Liver (tissue), 9 donors: Measurements from ENCODE around the gene MYO1F. TPM values are rescaled to one million over a fixed set of nuclear protein-coding genes. Genes with fewer than 3 reads are reported as not detected.
"Not testable (repeated sequence)": the region's sequence is repeated elsewhere in the genome, so short reads cannot be mapped to it uniquely, and the experiment has no call there.

Experiments
- DNase-seq: peaks from one replicate; pipeline ENCODE4 v3.0.0-alpha.2; 2017; ENCODE audit warnings: low spot score
- H3K27ac ChIP-seq, 2 donors: one replicate each; pipeline ENCODE4 v1.7.0; 2013; ENCODE audit warnings: inconsistent platforms in 2 of 2, low read length in 2 of 2, control low read depth in 1 of 2, low read depth in 1 of 2, mild to moderate bottlenecking in 1 of 2
- H3K27me3 ChIP-seq, 4 donors: one replicate each; pipeline versions ENCODE4 v1.6.1 to v1.7.0; 2013; ENCODE audit warnings: low read length in 3 of 4, inconsistent platforms in 1 of 4, mild to moderate bottlenecking in 1 of 4, moderate library complexity in 1 of 4; ENCODE audit not compliant: control insufficient read depth in 4 of 4, insufficient read depth in 4 of 4
- H3K36me3 ChIP-seq, 4 donors: one replicate each; pipeline versions ENCODE4 v1.6.1 to v1.7.0; 2013; ENCODE audit warnings: low read length in 3 of 4, mild to moderate bottlenecking in 3 of 4, low read depth in 1 of 4, moderate library complexity in 1 of 4; ENCODE audit not compliant: control insufficient read depth in 4 of 4, insufficient read depth in 3 of 4
- H3K4me1 ChIP-seq, 4 donors: one replicate each; pipeline versions ENCODE4 v1.6.1 to v1.7.0; 2013; ENCODE audit warnings: low read length in 3 of 4, mild to moderate bottlenecking in 3 of 4, moderate library complexity in 1 of 4; ENCODE audit not compliant: control insufficient read depth in 4 of 4, insufficient read depth in 4 of 4
- H3K4me3 ChIP-seq, 3 donors: one replicate each; pipeline versions ENCODE4 v1.6.1 to v1.7.0; 2013; ENCODE audit warnings: low read length in 3 of 3, control low read depth in 1 of 3, low read depth in 1 of 3, mild to moderate bottlenecking in 1 of 3
- H3K9ac ChIP-seq, 2 donors: one replicate each; pipeline ENCODE4 v1.7.0; 2013; ENCODE audit warnings: low read length in 2 of 2, mild to moderate bottlenecking in 2 of 2, moderate library complexity in 2 of 2, control low read depth in 1 of 2, low read depth in 1 of 2
- H3K9me3 ChIP-seq, 4 donors: one replicate each; pipeline versions ENCODE4 v1.6.1 to v1.7.0; 2013; ENCODE audit warnings: low read length in 3 of 4; ENCODE audit not compliant: control insufficient read depth in 4 of 4
- CTCF ChIP-seq: fragments of 150-350 bp; IDR thresholded peaks from 2 replicates; pipeline ENCODE4 v1.5.1; 2017; ENCODE audit warnings: improper control_type of control experiment, low read depth, low read length; ENCODE audit not compliant: missing input control
- EGR1 ChIP-seq, 2 donors: IDR thresholded peaks; 2 replicates each; pipeline ENCODE4 v1.6.1; 2016 to 2018; ENCODE audit warnings: antibody characterized with exemption in 2 of 2, low read depth in 2 of 2
- FOXA1 ChIP-seq: IDR thresholded peaks from 2 replicates; pipeline ENCODE4 v1.6.1; 2016; ENCODE audit warnings: antibody characterized with exemption
- FOXA2 ChIP-seq: IDR thresholded peaks from 2 replicates; pipeline ENCODE4 v1.6.1; 2016; ENCODE audit warnings: antibody characterized with exemption
- HNF4A ChIP-seq, 2 donors: conservative IDR thresholded peaks; 2 replicates each; pipeline ENCODE4 v1.6.1; 2016; ENCODE audit warnings: antibody characterized with exemption in 2 of 2, mild to moderate bottlenecking in 2 of 2
- HNF4G ChIP-seq: IDR thresholded peaks from 2 replicates; pipeline ENCODE4 v1.6.1; 2016; ENCODE audit warnings: antibody characterized with exemption
- JUND ChIP-seq, 2 donors: IDR thresholded peaks; 2 replicates each; pipeline ENCODE4 v1.6.1; 2016; ENCODE audit warnings: antibody characterized with exemption in 2 of 2
- RAD21 ChIP-seq, 2 donors: IDR thresholded peaks; 2 replicates each; pipeline ENCODE4 v1.6.1; 2016; ENCODE audit warnings: antibody characterized with exemption in 2 of 2, mild to moderate bottlenecking in 2 of 2
- RXRA ChIP-seq, 2 donors: IDR thresholded peaks; 2 replicates each; pipeline ENCODE4 v1.6.1; 2017 to 2018; ENCODE audit warnings: antibody characterized with exemption in 2 of 2, mild to moderate bottlenecking in 1 of 2
- SP1 ChIP-seq: IDR thresholded peaks from 2 replicates; pipeline ENCODE4 v1.6.1; 2018; ENCODE audit warnings: antibody characterized with exemption, mild to moderate bottlenecking
- TAF1 ChIP-seq: conservative IDR thresholded peaks from 2 replicates; pipeline ENCODE4 v1.6.1; 2016; ENCODE audit warnings: antibody characterized with exemption, mild to moderate bottlenecking
- YY1 ChIP-seq: IDR thresholded peaks from 2 replicates; pipeline ENCODE4 v1.6.1; 2016; ENCODE audit warnings: antibody characterized with exemption, mild to moderate bottlenecking
- ZBTB33 ChIP-seq: IDR thresholded peaks from 2 replicates; pipeline ENCODE4 v1.6.1; 2016; ENCODE audit warnings: antibody characterized with exemption
- whole genome bisulfite sequencing: extraction: QIAGEN DNeasy Blood & Tissue Kit; methylation state at CpG from one replicate; pipeline ENCODE4 v1.1.7; 2013; 5-methylcytosine and 5-hydroxymethylcytosine counted together
- polyA plus RNA-seq, 2 donors: library from polyadenylated mRNA; stranded (reverse) in 1 of 2; unstranded in 1 of 2; fragments of 200-250 nt in 1 of 2; fragments of >200 nt in 1 of 2; fragmentation: Nextera tagmentation in 1 of 2; extraction: Ambion mirVana in 1 of 2; gene quantifications; one replicate each; pipeline versions ENCODE4 v1.2.1 to v1.2.3, GENCODE V29; 2013 to 2015
- total RNA-seq, 2 donors: library from RNA; depleted of rRNA; stranded (reverse); fragments of >200 nt; gene quantifications; one replicate each; pipeline ENCODE4 v1.2.3, GENCODE V29; 2014
- TF ChIP-seq, protein P1 (sequence below): IDR thresholded peaks from 2 replicates; pipeline ENCODE4 v1.6.1; 2016; ENCODE audit warnings: antibody characterized with exemption, mild to moderate bottlenecking
- TF ChIP-seq, protein P2 (sequence below): IDR thresholded peaks from 2 replicates; pipeline ENCODE4 v1.6.1; 2016; ENCODE audit warnings: antibody characterized with exemption
- donor health status: healthy.
- donor health status: healthy.
- donor health status: healthy.
- donor health status: healthy.
- donor health status: healthy.

Gene MYO1F
- total and polyA plus RNA-seq, 4 donors, result 6.1 to 20.4 (median 12.0) TPM

DNA sequence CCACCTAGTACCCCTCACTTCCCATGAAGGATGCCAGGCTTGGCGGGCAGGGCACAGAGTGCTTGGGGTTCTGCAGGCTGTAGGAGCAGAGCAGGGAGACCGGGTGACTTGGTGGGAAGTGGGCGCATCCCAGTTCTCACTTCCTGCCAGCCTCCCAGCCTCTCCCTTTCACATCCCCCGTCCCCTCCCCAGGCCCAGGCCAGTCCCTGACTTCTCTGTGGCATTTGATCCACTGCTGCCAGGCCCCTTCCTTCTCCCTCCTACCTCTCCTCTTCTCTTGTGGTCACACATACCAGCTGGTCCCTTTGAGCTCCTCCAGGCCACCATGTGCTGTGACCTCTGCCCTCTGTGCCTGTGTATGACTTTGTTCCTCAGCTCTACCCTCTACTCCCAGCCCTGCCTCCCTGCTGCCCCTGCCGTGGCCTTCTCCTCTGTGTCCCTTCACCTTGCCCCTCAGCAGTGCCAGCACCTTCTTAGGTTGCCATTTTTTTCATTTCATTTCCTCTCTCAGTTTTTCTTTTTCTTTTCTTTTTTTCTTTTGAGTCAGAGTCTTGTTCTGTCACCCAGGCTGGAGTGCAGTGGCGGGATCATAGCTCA is 19.5 kb downstream of the MYO1F start (continued):
- TF ChIP-seq, protein P1, sequence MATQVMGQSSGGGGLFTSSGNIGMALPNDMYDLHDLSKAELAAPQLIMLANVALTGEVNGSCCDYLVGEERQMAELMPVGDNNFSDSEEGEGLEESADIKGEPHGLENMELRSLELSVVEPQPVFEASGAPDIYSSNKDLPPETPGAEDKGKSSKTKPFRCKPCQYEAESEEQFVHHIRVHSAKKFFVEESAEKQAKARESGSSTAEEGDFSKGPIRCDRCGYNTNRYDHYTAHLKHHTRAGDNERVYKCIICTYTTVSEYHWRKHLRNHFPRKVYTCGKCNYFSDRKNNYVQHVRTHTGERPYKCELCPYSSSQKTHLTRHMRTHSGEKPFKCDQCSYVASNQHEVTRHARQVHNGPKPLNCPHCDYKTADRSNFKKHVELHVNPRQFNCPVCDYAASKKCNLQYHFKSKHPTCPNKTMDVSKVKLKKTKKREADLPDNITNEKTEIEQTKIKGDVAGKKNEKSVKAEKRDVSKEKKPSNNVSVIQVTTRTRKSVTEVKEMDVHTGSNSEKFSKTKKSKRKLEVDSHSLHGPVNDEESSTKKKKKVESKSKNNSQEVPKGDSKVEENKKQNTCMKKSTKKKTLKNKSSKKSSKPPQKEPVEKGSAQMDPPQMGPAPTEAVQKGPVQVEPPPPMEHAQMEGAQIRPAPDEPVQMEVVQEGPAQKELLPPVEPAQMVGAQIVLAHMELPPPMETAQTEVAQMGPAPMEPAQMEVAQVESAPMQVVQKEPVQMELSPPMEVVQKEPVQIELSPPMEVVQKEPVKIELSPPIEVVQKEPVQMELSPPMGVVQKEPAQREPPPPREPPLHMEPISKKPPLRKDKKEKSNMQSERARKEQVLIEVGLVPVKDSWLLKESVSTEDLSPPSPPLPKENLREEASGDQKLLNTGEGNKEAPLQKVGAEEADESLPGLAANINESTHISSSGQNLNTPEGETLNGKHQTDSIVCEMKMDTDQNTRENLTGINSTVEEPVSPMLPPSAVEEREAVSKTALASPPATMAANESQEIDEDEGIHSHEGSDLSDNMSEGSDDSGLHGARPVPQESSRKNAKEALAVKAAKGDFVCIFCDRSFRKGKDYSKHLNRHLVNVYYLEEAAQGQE, result no peak
- TF ChIP-seq JUND (IDR thresholded peaks at IDR 0.05) (no peak), HNF4A (conservative IDR thresholded peaks at IDR 0.05) (no peak), EGR1 (IDR thresholded peaks at IDR 0.05; ENCODE audit: low read depth in 2 of 2) (no peak), FOXA1 (no peak), TAF1 (no peak)
- TF ChIP-seq, protein P2, sequence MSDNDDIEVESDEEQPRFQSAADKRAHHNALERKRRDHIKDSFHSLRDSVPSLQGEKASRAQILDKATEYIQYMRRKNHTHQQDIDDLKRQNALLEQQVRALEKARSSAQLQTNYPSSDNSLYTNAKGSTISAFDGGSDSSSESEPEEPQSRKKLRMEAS, result no peak

DNA sequence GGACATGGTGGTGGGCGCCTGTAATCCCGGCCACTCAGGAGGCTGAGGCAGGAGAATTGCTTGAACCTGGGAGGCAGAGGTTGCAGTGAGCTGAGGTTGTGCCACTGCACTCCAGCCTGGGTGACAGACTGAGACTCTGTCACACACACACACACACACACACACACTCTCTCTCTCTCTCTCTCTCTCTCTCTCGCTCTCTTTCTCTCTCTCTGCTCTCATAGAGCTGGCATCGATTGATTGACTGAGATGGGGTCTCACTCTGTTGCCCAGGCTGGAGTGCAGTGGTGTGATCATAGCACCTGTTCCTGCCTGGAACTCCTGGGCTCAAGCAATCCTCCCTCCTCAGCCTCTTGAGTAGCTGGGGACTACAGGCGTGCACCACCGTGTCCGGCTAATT is 23.5 kb downstream of the MYO1F start:
- not testable (repeated sequence) for DNase-seq, H3K9me3 ChIP-seq, H3K36me3 ChIP-seq, H3K4me3 ChIP-seq, H3K4me1 ChIP-seq, H3K27ac ChIP-seq, H3K9ac ChIP-seq, H3K27me3 ChIP-seq
- 93% methylated on average over 7 of the region's 7 CpGs for WGBS

DNA sequence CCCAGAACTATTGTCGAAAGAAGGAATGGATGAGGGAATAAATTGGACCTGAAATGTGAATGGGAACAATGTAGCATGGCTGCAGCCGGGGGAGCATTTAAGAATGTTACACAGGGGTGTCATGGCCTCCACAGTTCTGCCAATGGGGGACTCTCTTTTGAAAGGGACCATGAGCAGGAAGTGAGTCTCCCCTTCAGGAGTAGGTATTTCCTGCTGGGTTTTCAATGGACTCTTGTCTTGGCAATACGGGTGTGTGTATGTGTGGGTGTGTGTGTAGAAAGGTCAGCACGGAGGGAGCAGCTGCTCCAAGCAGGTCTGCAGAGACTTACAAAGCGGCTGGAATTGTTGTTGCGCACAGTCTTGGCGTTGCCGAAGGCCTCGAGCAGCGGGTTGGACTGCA is 24.4 kb downstream of the MYO1F start:
- Histone ChIP-seq H3K9me3 (no peaks in the 10 kb centered on the region), H3K27me3 (no peaks in the 10 kb centered on the region), H3K36me3 (peaks cover 0 to 4% (median 0%) of the 10 kb centered on the region in 4 donors), H3K4me3 (no peak overlapping the region), H3K27ac (no peak overlapping the region), H3K4me1 (no peaks in the 10 kb centered on the region), H3K9ac (no peak overlapping the region)
- DNase-seq, result no peak
- no peak for TF ChIP-seq EGR1 (IDR thresholded peaks at IDR 0.05; ENCODE audit: low read depth in 2 of 2)
- TF ChIP-seq JUND (IDR thresholded peaks at IDR 0.05), result no peak
- TF ChIP-seq HNF4G, result no peak
- no peak for TF ChIP-seq RAD21 (IDR thresholded peaks at IDR 0.05)
- no peak for TF ChIP-seq CTCF
- TF ChIP-seq FOXA2, result no peak
- TF ChIP-seq TAF1, result no peak
- TF ChIP-seq FOXA1, result no peak
- TF ChIP-seq, protein P1, result no peak
- TF ChIP-seq RXRA (IDR thresholded peaks at IDR 0.05), result no peak
- no peak for TF ChIP-seq SP1
- no peak for TF ChIP-seq HNF4A (conservative IDR thresholded peaks at IDR 0.05)
- TF ChIP-seq ZBTB33, result no peak
- TF ChIP-seq YY1, result no peak
- TF ChIP-seq, protein P2, result no peak
- 84% methylated on average over 10 of the region's 10 CpGs for WGBS
